SHP77 treated with DMSO at 0.1 percent for 48 hours (cell line): Measurements from ENCODE around the gene RNU11.
"Not testable (repeated sequence)": the region's sequence is repeated elsewhere in the genome, so short reads cannot be mapped to it uniquely, and the experiment has no call there.

Experiments
- DNase-seq: peaks from one replicate; lab custom pipeline; 2025; lab: John Stamatoyannopoulos, UW

Gene RNU11

DNA sequence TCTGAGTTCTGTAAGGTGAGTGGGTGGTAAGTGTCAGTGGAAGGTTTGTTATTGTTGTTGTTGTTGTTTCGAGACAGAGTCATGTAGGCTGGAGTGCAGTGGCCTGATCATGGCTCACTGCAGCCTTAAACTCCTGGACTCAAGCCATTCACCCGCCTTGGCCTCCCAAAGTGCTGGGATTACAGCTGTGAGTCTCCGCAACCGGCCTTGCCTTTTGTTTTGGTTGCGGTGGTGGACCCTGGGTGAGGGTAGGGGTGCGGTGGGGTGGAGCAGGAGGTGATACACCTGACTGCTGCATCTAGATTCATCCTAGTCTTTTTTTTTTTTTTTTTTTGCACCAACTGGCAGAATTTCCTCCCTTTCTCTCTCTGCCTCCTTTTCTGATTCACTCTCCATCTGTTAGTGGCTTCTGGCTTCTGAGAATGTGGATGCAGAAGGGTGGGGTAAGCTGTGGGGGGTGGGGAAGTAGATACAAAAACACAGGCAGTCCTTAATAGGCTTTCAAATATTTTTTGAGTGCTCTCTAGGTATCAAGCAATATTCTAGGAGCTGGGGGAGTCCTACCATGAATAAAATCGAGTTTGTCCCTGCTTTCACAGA, 15.6 kb downstream of the RNU11 start:
- no peak for DNase-seq

DNA sequence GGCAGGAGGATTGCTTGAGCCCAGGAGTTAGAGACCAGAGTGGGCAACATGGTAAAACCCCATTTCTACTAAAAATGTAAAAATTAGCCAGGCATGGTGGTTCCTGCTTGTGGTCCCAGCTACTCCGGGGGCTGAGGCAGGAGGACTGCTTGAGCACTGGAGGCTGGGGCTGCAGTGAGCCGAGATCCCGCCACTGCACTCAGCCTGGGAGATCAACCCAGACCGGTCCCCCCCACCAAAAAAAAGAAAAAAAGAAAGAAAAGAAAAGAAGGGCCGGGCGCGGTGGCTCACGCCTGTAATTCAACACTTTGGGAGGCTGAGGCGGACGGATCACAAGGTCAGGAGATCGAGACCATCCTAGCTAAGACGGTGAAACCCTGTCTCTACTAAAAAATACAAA, 18.4 kb downstream of the RNU11 start:
- no peak for DNase-seq

DNA sequence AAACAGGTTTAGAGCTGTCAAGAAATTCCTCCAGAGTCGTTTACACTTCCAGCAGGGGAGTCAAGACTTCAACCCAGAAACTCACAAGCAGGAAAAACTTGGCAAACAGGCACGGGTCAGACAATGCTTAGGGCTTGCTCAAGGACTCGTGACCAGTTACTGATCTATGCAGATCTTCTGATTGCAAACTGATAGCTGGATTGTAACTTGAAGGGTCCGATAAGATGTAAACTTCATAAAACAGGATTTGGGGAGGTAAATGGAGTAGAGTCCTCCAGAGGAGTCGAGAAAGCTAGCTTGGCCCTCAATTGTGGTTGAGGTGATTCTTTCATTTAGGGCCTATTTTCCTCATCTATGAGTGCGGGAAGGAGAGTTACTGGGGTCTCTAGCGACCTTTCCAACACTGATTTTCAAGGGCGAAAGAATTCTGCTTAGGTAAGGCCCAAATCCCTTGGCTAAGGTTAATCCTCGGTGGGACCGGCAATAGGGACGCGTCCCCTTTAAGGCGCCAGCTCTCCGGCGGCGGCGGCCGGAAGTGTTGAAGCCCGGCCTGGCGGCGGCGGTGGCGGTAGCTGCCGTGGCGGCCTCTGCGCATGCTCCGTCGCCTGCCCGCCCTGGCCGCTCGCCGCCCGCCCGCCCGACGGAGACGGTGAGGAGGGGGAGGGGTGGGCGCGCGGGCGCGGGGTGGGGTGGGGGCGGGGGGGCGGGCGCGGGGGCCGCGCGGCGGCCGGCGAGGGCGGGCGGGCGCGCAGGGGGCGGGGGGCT, 20.0 kb downstream of the RNU11 start, which contains the start of gene GMEB1:
GMEB1 (plus strand) TSS at position 594 of the 765 bp plus-strand sequence. CDS start 14,829 bp downstream, outside the sequence.
- DNase-seq, result peak; percentile 79

DNA sequence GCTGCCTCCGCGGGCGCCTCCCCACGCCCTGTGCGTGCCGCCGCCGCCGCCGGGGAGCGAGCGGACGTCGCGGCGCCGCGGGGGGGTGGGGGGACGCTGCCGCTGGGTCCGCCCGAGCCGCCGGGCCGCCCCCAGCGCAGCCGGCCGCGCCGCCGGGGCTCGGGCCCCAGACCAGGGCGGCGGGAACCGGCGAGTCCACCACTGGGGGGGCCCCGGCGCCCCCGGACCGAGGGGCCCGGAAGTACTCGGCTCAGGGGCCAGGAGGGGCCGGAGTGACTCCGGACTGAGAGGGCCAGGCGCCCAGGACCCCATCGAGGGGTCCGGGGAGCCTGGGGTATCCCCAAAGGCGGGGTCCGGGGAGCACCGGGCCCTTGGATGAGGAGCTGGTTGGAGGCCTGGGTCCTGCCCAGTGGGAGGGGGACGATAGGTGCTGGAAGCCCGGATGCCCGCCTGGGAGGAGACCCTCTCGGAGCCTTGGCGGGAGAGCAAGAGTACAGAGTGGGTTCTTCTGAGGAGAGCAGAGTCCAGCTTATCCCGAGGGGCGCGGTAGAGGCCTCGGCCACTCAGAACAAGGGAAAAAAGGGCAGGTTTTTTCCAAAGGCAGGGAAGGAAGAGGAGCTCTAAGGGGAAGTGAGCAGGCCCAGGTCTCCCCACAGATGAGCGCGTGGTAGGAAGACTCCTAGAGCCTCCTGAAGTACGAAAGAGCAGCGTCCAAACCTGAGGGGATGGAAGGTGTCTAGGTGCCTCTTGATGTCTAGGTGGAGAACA, 20.7 kb downstream of the RNU11 start:
- DNase-seq, result peak; percentile 16

DNA sequence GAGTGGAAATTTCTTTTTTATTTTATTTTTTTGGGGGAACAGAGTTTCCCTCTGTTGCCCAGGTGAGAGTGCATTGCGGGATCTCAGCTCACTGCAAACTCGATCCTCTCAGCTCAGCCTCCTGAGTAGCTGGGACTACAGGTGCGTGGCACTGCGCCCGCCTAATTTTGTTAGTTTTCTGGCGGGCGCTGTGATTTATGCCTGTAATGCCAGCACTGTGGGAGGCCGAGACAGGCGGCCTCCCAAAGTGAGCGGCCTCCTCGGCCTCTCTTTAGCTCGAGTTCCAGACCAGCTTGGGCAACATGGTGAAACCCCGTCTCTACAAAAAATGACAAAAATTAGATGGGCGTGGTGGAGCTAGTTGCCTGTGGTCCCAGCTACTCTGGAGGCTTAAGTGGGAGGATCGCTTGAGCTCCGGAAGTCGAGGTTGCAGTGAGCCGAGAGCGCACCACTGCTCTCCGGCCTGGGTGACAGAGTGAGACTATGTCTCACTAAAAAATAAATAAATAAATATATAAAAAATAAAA, 22.9 kb downstream of the RNU11 start:
- no peak for DNase-seq

DNA sequence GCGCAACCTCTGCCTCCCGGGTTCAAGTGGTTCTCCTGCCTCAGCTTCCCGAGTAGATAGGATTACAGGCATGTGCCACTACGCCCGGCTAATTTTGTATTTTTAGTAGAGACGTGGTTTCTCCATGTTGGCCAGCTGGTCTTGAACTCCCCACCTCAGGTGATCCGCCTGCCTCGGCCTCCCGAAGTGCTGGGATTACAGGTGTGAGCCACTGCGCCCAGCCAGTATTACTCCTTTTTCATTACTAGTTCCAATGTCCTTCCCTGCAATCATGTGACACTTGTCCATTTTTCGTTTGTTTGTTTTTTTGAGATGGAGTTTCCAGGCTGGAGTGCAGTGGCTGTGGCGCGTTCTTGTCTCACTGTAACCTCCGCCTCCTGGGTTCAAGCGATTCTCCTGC, 24.6 kb downstream of the RNU11 start:
- not testable (repeated sequence) for DNase-seq

DNA sequence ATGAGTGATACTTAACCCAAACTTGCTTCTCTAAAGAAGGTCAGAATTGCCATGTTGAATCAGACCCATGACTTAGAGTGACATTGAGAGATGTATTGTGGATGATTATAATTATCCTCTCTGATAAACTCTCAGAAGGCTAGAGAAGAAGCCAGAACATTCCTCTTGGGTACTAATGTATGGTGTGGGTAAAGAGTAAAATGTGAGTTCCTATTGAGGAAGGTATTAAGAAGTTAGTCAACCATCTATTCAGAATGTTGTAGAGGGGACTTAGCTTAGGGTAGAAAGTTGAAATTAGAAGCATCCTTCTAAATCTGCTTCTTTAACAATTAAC, 27.5 kb downstream of the RNU11 start:
- DNase-seq, result no peak

DNA sequence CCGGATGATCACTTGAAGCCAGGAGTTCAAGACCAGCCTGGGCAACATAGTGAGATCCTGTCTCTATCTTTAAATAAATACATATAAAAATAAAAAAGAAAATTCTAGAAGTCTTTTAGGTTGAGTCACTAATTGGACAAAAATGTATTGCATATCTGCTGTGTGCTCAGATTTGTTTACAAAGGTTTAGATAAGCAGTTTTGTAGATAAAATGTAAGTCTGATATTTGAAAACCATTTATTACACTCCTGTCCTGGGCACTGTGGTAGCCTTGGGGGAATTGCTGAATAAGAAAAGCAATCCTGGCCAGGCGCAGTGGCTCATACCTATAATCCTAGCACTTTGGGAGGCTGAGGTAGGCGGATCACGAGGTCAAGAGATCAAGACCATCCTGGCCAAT, 31.8 kb downstream of the RNU11 start:
- DNase-seq, result no peak

DNA sequence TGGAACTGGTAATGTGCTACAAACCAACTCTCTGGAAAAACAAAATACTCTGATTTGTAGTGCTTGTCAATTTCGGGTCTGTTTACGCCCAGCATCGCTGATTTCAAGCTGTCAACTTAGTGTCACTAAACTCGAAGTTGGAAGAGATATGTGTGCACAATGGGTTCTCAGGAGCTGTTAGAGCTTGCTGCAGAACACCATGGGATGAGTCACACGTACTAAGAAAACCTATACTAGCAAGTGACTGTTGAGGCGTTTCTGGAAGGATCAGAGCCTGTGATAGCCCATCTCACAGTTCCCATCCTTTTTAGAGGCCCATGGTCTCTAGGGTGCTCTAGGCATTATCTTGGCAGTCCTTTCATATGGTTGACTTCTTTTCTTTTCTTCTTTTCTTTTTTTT, 34.4 kb downstream of the RNU11 start:
- DNase-seq, result no peak

DNA sequence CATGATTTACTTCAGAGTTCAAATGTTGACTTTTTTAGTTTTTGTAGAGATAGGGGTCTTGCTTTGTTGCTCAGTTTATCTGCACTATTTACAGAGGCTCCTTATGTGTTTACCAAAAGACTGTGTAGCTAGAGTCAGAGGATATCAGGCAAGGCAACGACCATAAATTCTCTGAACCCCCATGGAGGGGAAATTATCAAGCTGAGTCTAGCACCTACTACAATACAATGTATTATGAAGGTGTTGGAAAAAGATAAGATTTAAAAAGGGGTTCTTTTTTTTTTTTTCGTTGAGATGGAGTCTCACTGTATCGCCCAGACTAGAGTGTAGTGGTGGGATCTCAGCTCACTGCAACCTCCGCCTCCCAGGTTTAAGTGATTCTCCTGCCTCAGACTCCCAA, 36.5 kb downstream of the RNU11 start:
- no peak for DNase-seq

DNA sequence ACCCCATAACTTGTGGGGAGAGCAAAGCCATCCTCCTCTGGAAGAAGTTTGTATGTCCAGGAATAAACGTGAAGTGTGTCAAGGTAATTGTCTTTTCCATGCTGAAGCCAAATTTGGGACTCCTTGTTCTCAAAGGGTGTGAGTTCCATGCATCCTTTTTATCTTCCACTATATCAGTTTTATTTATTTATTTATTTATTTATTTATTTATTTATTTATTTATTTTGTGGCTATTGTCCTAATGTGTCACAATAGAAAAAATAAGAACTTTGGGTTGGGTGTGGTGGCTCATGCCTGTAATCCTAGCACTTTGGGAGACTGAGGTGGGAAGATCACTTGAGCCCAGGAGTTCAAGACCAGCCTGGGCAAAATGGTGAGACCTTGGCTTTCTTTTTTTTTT, 43.2 kb downstream of the RNU11 start:
- DNase-seq, result not testable (repeated sequence)
